SK-N-SH treated with all-trans-retinoic acid at 6 μM for 48 hours (cell line): ENCODE results near the gene GARS1.

Experiments
- ATAC-seq: fragments of 200-7000 bp; cut with Tn5 transposase; 3 replicates; pipeline ENCODE4 v1.9.1; 2020; ENCODE audit warnings: mild to moderate bottlenecking, moderate library complexity
- ARNTL ChIP-seq: fragments of 450-650 bp; formaldehyde crosslinking; IDR thresholded peaks from 2 replicates; pipeline ENCODE4 v1.5.0; 2020; ENCODE audit warnings: low read depth, mild to moderate bottlenecking, moderate library complexity, borderline replicate concordance
- BACH2 ChIP-seq: fragments of 250-450 bp; sonication (Bioruptor Pico); IDR thresholded peaks from 2 replicates; pipeline ENCODE4 v1.9.0; 2021; ENCODE audit warnings: mild to moderate bottlenecking, borderline replicate concordance
- CREB5 ChIP-seq: fragments of 250-450 bp; sonication (Bioruptor Pico); IDR thresholded peaks from 2 replicates; pipeline ENCODE4 v1.5.1; 2020; ENCODE audit warnings: low read depth, mild to moderate bottlenecking, moderate library complexity
- CSDC2 ChIP-seq: fragments of 250-450 bp; sonication (Bioruptor Pico); IDR thresholded peaks from 2 replicates; pipeline ENCODE4 v1.5.0; 2020; ENCODE audit warnings: mild to moderate bottlenecking, moderate library complexity
- CSRNP3 ChIP-seq: fragments of 250-450 bp; sonication (Bioruptor Pico); IDR thresholded peaks from 2 replicates; pipeline ENCODE4 v1.5.1; 2021; ENCODE audit warnings: mild to moderate bottlenecking, moderate library complexity
- ESRRG ChIP-seq: fragments of 250-450 bp; sonication (Bioruptor Pico); IDR thresholded peaks from 2 replicates; pipeline ENCODE4 v1.6.1; 2021; ENCODE audit warnings: mild to moderate bottlenecking
- GLIS3 ChIP-seq: fragments of 250-450 bp; sonication (Bioruptor Pico); IDR thresholded peaks from 2 replicates; pipeline ENCODE4 v1.5.0; 2020; ENCODE audit warnings: mild to moderate bottlenecking, moderate library complexity
- ISL1 ChIP-seq: fragments of 250-450 bp; sonication (Bioruptor Pico); IDR thresholded peaks from 2 replicates; pipeline ENCODE4 v2.1.2; 2022; ENCODE audit warnings: mild to moderate bottlenecking, moderate library complexity
- OSR1 ChIP-seq: fragments of 250-450 bp; sonication (Bioruptor Pico); IDR thresholded peaks from 2 replicates; pipeline ENCODE4 v1.8.0; 2022; ENCODE audit warnings: moderate library complexity, mild to moderate bottlenecking, inconsistent platforms
- PATZ1 ChIP-seq: fragments of 250-450 bp; sonication (Bioruptor Pico); IDR thresholded peaks from 2 replicates; pipeline ENCODE4 v1.8.0; 2020; ENCODE audit warnings: mild to moderate bottlenecking, moderate library complexity, borderline replicate concordance
- POU6F1 ChIP-seq: fragments of 250-450 bp; sonication (Bioruptor Pico); IDR thresholded peaks from 2 replicates; pipeline ENCODE4 v1.8.0; 2021; ENCODE audit warnings: low read depth, mild to moderate bottlenecking, moderate library complexity, borderline replicate concordance
- PPARA ChIP-seq: fragments of 250-450 bp; sonication (Bioruptor Pico); IDR thresholded peaks from 2 replicates; pipeline ENCODE4 v1.5.0; 2020; ENCODE audit warnings: mild to moderate bottlenecking, borderline replicate concordance
- RARB ChIP-seq: fragments of 250-450 bp; sonication (Bioruptor Pico); IDR thresholded peaks from 2 replicates; pipeline ENCODE4 v1.8.0; 2021; ENCODE audit warnings: mild to moderate bottlenecking, moderate library complexity
- SNAI2 ChIP-seq: fragments of 250-450 bp; sonication (Bioruptor Pico); IDR thresholded peaks from 2 replicates; pipeline ENCODE4 v1.5.0; 2020; ENCODE audit warnings: mild to moderate bottlenecking, moderate library complexity
- TCF4 ChIP-seq: fragments of 250-450 bp; sonication (Bioruptor Pico); IDR thresholded peaks from 2 replicates; pipeline ENCODE4 v1.8.0; 2021; ENCODE audit warnings: mild to moderate bottlenecking, moderate library complexity, borderline replicate concordance
- TOX ChIP-seq: fragments of 250-450 bp; sonication (Bioruptor Pico); IDR thresholded peaks from 2 replicates; pipeline ENCODE4 v1.8.0; 2021; ENCODE audit warnings: mild to moderate bottlenecking, moderate library complexity, borderline replicate concordance
- TSHZ2 ChIP-seq: fragments of 250-450 bp; sonication (Bioruptor Pico); IDR thresholded peaks from 2 replicates; pipeline ENCODE4 v1.5.0; 2020; ENCODE audit warnings: mild to moderate bottlenecking, moderate library complexity
- ZC3H10 ChIP-seq: fragments of 250-450 bp; sonication (Bioruptor Pico); IDR thresholded peaks from 2 replicates; pipeline ENCODE4 v1.5.1; 2021; ENCODE audit warnings: mild to moderate bottlenecking, moderate library complexity
- ZFP3 ChIP-seq: fragments of 250-450 bp; sonication (Bioruptor Pico); IDR thresholded peaks from 2 replicates; pipeline ENCODE4 v1.5.0; 2020; ENCODE audit warnings: mild to moderate bottlenecking, moderate library complexity
- ZFP30 ChIP-seq: fragments of 450-650 bp; formaldehyde crosslinking; IDR thresholded peaks from 2 replicates; pipeline ENCODE4 v1.5.0; 2022; ENCODE audit warnings: mild to moderate bottlenecking, moderate library complexity
- ZNF565 ChIP-seq: fragments of 450-650 bp; formaldehyde crosslinking; conservative IDR thresholded peaks from 2 replicates; pipeline ENCODE4 v1.5.0; 2020; ENCODE audit warnings: low read depth, mild to moderate bottlenecking, moderate library complexity
- ZNF70 ChIP-seq: fragments of 450-650 bp; formaldehyde crosslinking; IDR thresholded peaks from 2 replicates; pipeline ENCODE4 v1.5.0; 2020; ENCODE audit warnings: mild to moderate bottlenecking, moderate library complexity
- ZNF8 ChIP-seq: fragments of 450-650 bp; formaldehyde crosslinking; IDR thresholded peaks from 2 replicates; pipeline ENCODE4 v1.5.0; 2020; ENCODE audit warnings: mild to moderate bottlenecking, moderate library complexity

Gene GARS1

GRCh38 chr7:30625283-30625682 is 30.6 kb downstream of the GARS1 start:
- ATAC-seq: peak; percentile 46; the same call in 1 of the 3 replicates
- no peak for TF ChIP-seq ZNF565 (CRISPR knock-in tag)
- TF ChIP-seq CREB5 (CRISPR knock-in tag): no peak
- no peak for TF ChIP-seq ARNTL (CRISPR knock-in tag)
- no peak for TF ChIP-seq ZC3H10 (CRISPR knock-in tag)
- no peak for TF ChIP-seq GLIS3 (CRISPR knock-in tag)
- no peak for TF ChIP-seq BACH2
- TF ChIP-seq CSRNP3 (CRISPR knock-in tag): no peak
- no peak for TF ChIP-seq CSDC2 (CRISPR knock-in tag)
- no peak for TF ChIP-seq PATZ1
- no peak for TF ChIP-seq TCF4
- TF ChIP-seq ZFP30 (CRISPR knock-in tag): no peak
- TF ChIP-seq TSHZ2 (CRISPR knock-in tag): no peak
- TF ChIP-seq ISL1 (CRISPR knock-in tag): no peak
- TF ChIP-seq RARB: no peak
- TF ChIP-seq SNAI2 (CRISPR knock-in tag): no peak
- TF ChIP-seq ESRRG (CRISPR knock-in tag): no peak
- no peak for TF ChIP-seq ZNF70 (CRISPR knock-in tag)
- TF ChIP-seq ZNF8 (CRISPR knock-in tag): no peak

GRCh38 chr7:30627026-30627425 is 32.3 kb downstream of the GARS1 start:
- no peak for ATAC-seq
- no peak for TF ChIP-seq PPARA
- no peak for TF ChIP-seq PATZ1
- TF ChIP-seq RARB: no peak
- no peak for TF ChIP-seq ZNF70 (CRISPR knock-in tag)
- no peak for TF ChIP-seq ARNTL (CRISPR knock-in tag)
- TF ChIP-seq TCF4: no peak
- no peak for TF ChIP-seq ESRRG (CRISPR knock-in tag)
- TF ChIP-seq ZNF565 (CRISPR knock-in tag): no peak
- TF ChIP-seq ZFP3: no peak
- TF ChIP-seq ISL1 (CRISPR knock-in tag): no peak
- TF ChIP-seq BACH2: no peak
- no peak for TF ChIP-seq TOX
- no peak for TF ChIP-seq OSR1

GRCh38 chr7:30630986-30631385 is 36.3 kb downstream of the GARS1 start:
- TF ChIP-seq ZNF565 (CRISPR knock-in tag): no peak
- TF ChIP-seq CREB5 (CRISPR knock-in tag): no peak
- no peak for TF ChIP-seq RARB
- TF ChIP-seq TOX: no peak
- TF ChIP-seq POU6F1: no peak
- TF ChIP-seq ARNTL (CRISPR knock-in tag): no peak
- no peak for TF ChIP-seq ZNF8 (CRISPR knock-in tag)
- no peak for TF ChIP-seq TCF4
- TF ChIP-seq ZFP30 (CRISPR knock-in tag): no peak
- no peak for TF ChIP-seq BACH2
- no peak for TF ChIP-seq GLIS3 (CRISPR knock-in tag)
- TF ChIP-seq PATZ1: no peak
- ATAC-seq: no peak
